ENCODE results near the gene PTCRA. TPM values are rescaled to one million over a fixed set of nuclear protein-coding genes. Genes with fewer than 3 reads are reported as not detected.

PTCRA gene
- total and polyA plus RNA-seq, 8 donors = not detected

GRCh38 chr6:42963179-42963854 is 47.5 kb downstream of the PTCRA start:
- Histone ChIP-seq H3K27me3 (no peaks in the 10 kb centered on the region), H3K4me3 (no peak overlapping the region), H3K4me1 (peaks cover 11 to 42% (median 21%) of the 10 kb centered on the region in 4 donors), H3K9me3 (no peaks in the 10 kb centered on the region), H3K27ac (peak overlapping the region in 1 of 5 donors; percentile 46), H3K36me3 (peaks cover 36 to 64% (median 60%) of the 10 kb centered on the region in 4 donors)
- TF ChIP-seq POLR2AphosphoS5 (IDR thresholded peaks at IDR 0.05) (no peak), POLR2A (IDR thresholded peaks at IDR 0.05) (no peak), EP300 (IDR thresholded peaks at IDR 0.05) (no peak)
- TF ChIP-seq, protein P1, sequence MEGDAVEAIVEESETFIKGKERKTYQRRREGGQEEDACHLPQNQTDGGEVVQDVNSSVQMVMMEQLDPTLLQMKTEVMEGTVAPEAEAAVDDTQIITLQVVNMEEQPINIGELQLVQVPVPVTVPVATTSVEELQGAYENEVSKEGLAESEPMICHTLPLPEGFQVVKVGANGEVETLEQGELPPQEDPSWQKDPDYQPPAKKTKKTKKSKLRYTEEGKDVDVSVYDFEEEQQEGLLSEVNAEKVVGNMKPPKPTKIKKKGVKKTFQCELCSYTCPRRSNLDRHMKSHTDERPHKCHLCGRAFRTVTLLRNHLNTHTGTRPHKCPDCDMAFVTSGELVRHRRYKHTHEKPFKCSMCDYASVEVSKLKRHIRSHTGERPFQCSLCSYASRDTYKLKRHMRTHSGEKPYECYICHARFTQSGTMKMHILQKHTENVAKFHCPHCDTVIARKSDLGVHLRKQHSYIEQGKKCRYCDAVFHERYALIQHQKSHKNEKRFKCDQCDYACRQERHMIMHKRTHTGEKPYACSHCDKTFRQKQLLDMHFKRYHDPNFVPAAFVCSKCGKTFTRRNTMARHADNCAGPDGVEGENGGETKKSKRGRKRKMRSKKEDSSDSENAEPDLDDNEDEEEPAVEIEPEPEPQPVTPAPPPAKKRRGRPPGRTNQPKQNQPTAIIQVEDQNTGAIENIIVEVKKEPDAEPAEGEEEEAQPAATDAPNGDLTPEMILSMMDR (IDR thresholded peaks at IDR 0.05) = no peak
- intact Hi-C loops (cut with DNase I; ENCODE audit: low total_unique reads) = no loop called here
- WGBS, 5 donors = 76 to 90% (median 84%) methylated on average over 10 to 12 of the region's 12 CpGs
- DNase-seq = no peak

- 65 to 84% (median 79%) methylated on average over 3 to 9 of the region's 9 CpGs for WGBS, 5 donors
- DNase-seq = peak in 1 of 2 donors; percentile 70
- Histone ChIP-seq H3K36me3 (peaks cover 44 to 71% (median 67%) of the 10 kb centered on the region in 4 donors), H3K27me3 (no peaks in the 10 kb centered on the region), H3K4me1 (peaks cover 11 to 42% (median 21%) of the 10 kb centered on the region in 4 donors), H3K27ac (peak overlapping the region in 1 of 5 donors; percentile 46), H3K4me3 (no peak overlapping the region), H3K9me3 (no peaks in the 10 kb centered on the region)
- TF ChIP-seq, protein P1 (IDR thresholded peaks at IDR 0.05) = no peak
- TF ChIP-seq POLR2A (IDR thresholded peaks at IDR 0.05) = no peak
- TF ChIP-seq EP300 (IDR thresholded peaks at IDR 0.05) = no peak
- TF ChIP-seq POLR2AphosphoS5 (IDR thresholded peaks at IDR 0.05) = no peak
- intact Hi-C loops (cut with DNase I; ENCODE audit: low total_unique reads) = no loop called here
Observed at GRCh38 chr6:42963855-42964605, 48.2 kb downstream of the PTCRA start.

DNA sequence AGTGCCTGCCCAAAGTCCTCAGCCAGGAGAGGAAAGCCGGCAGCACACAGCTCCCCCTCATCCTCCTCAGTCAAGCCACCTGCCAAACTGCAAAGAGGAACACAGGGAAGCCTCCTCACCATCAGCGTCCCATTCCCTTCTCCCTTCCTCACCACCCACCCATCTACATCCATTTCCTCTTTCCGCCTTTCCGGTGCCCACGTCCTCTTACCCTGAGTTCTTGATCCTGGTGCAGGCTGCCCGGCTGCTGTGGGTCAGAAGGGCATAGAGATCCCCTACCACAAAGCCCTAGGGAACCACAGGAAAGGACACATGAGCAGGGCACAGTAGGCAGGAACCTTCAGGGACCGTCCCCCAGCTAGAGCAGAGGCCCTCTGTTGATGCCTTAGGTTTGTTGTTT is 50.7 kb downstream of the PTCRA start:
- 75 to 92% (median 79%) methylated on average over 7 of the region's 7 CpGs for WGBS, 5 donors
- Histone ChIP-seq H3K4me1 (peaks cover 0 to 21% (median 3%) of the 10 kb centered on the region in 4 donors), H3K36me3 (peaks cover 47 to 77% (median 74%) of the 10 kb centered on the region in 4 donors), H3K27me3 (no peaks in the 10 kb centered on the region), H3K27ac (no peak overlapping the region), H3K9me3 (no peaks in the 10 kb centered on the region), H3K4me3 (no peak overlapping the region)
- intact Hi-C loops (cut with DNase I; ENCODE audit: low total_unique reads) = no loop called here
- DNase-seq = no peak
- TF ChIP-seq POLR2AphosphoS5 (IDR thresholded peaks at IDR 0.05) = no peak
- no peak for TF ChIP-seq POLR2A (IDR thresholded peaks at IDR 0.05)
- TF ChIP-seq EP300 (IDR thresholded peaks at IDR 0.05) = no peak
- TF ChIP-seq, protein P1 (IDR thresholded peaks at IDR 0.05) = no peak

- H3K27me3 ChIP-seq = no peaks in the 10 kb centered on the region
- intact Hi-C loops (cut with DNase I; ENCODE audit: low total_unique reads) = no loop called here
- H3K36me3 ChIP-seq = peaks cover 43 to 75% (median 74%) of the 10 kb centered on the region in 4 donors
- H3K4me3 ChIP-seq = no peak overlapping the region
- 94 to 99% (median 95%) methylated on average over 8 to 11 of the region's 11 CpGs for WGBS, 5 donors
- DNase-seq = no peak
- no peak overlapping the region for H3K27ac ChIP-seq
- TF ChIP-seq EP300 (IDR thresholded peaks at IDR 0.05) (no peak), POLR2AphosphoS5 (IDR thresholded peaks at IDR 0.05) (no peak), POLR2A (IDR thresholded peaks at IDR 0.05) (no peak)
- TF ChIP-seq, protein P1 (IDR thresholded peaks at IDR 0.05) = no peak
- H3K9me3 ChIP-seq = no peaks in the 10 kb centered on the region
- H3K4me1 ChIP-seq = peaks cover 0 to 21% (median 3%) of the 10 kb centered on the region in 4 donors
Observed at GRCh38 chr6:42967228-42967627, 51.4 kb downstream of the PTCRA start.

Measured in stomach (tissue), 9 donors.